Fibroblast of villous mesenchyme (primary cell): Measurements from ENCODE around the gene MYH10. TPM values are rescaled to one million over a fixed set of nuclear protein-coding genes. Genes with fewer than 3 reads are reported as not detected.

ENCODE experiments used
- DNase-seq: peaks from one replicate; pipeline ENCODE4 v3.0.0-alpha.2; 2010; ENCODE audit warnings: low read depth
- H3K4me3 ChIP-seq: 2 replicates; pipeline ENCODE4 v1.5.1; 2011; ENCODE audit warnings: low read depth, mild to moderate bottlenecking, low read length
- total RNA-seq: library from RNA; depleted of rRNA; stranded (reverse); fragments of >200 nt; gene quantifications from 2 replicates; pipeline ENCODE4 v1.2.3, GENCODE V29; 2012
- TF ChIP-seq, protein P1 (sequence below): IDR thresholded peaks from 2 replicates; pipeline ENCODE4 v1.5.1; 2012; ENCODE audit warnings: low read depth, mild to moderate bottlenecking, low read length; ENCODE audit not compliant: insufficient read depth

The MYH10 gene
- total RNA-seq, 1 donor = 94.1 TPM

- TF ChIP-seq, protein P1, sequence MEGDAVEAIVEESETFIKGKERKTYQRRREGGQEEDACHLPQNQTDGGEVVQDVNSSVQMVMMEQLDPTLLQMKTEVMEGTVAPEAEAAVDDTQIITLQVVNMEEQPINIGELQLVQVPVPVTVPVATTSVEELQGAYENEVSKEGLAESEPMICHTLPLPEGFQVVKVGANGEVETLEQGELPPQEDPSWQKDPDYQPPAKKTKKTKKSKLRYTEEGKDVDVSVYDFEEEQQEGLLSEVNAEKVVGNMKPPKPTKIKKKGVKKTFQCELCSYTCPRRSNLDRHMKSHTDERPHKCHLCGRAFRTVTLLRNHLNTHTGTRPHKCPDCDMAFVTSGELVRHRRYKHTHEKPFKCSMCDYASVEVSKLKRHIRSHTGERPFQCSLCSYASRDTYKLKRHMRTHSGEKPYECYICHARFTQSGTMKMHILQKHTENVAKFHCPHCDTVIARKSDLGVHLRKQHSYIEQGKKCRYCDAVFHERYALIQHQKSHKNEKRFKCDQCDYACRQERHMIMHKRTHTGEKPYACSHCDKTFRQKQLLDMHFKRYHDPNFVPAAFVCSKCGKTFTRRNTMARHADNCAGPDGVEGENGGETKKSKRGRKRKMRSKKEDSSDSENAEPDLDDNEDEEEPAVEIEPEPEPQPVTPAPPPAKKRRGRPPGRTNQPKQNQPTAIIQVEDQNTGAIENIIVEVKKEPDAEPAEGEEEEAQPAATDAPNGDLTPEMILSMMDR = no peak
- no peak for DNase-seq
- no peak overlapping the region for H3K4me3 ChIP-seq
Observed at GRCh38 chr17:8639709-8640108, 9.2 kb upstream of the MYH10 start.

GRCh38 chr17:8632061-8632460 is 1.5 kb upstream of the MYH10 start:
- DNase-seq = no peak
- TF ChIP-seq, protein P1 = no peak
- H3K4me3 ChIP-seq = no peak overlapping the region

DNA sequence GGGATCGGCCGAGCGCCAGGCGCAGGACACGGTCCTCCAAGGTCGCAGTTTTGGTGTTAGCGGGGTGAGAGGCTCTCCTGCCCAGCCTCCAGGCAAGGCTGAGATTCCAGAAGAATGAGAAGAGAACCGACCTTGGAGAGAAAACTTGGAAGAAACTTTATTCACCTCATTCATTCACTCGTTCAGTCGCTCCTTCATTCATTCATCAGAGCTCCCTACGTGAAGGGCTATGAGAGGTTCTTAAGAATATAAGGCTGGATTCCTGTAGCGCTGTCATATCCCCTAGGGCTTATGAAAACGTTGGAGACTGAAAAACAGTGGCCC is 991 bp upstream of the MYH10 start:
- H3K4me3 ChIP-seq = peak overlapping the region; percentile 98
- DNase-seq = no peak
- TF ChIP-seq, protein P1 = no peak

- DNase-seq = peak; percentile 100
- TF ChIP-seq, protein P1 = peak; percentile 20
- H3K4me3 ChIP-seq = peak overlapping the region; percentile 98
Observed at GRCh38 chr17:8630802-8631553, 453 bp upstream of the MYH10 start.

- DNase-seq = peak; percentile 61
- peak overlapping the region; percentile 98 for H3K4me3 ChIP-seq
- TF ChIP-seq, protein P1 = no peak
Observed at GRCh38 chr17:8629371-8630226, 926 bp downstream of the MYH10 start.

- TF ChIP-seq, protein P1 = no peak
- no peak for DNase-seq
- H3K4me3 ChIP-seq = peak overlapping the region; percentile 98
Observed at GRCh38 chr17:8628609-8629169, 1.8 kb downstream of the MYH10 start.
